Lung microvascular endothelial cell (primary cell): Measurements from ENCODE around the gene ACTR10. TPM values are rescaled to one million over a fixed set of nuclear protein-coding genes. Genes with fewer than 3 reads are reported as not detected.
"Not testable (repeated sequence)": the region's sequence is repeated elsewhere in the genome, so short reads cannot be mapped to it uniquely, and the experiment has no call there.

ENCODE experiments used
- DNase-seq, 2 donors: peaks; one replicate each; pipeline versions ENCODE4 v3.0.0 to v3.0.0-alpha.2; 2010; ENCODE audit warnings: low read depth in 2 of 2
- total RNA-seq: library from RNA; depleted of rRNA; stranded (reverse); fragments of >200 nt; gene quantifications from 2 replicates; pipeline ENCODE4 v1.2.1, GENCODE V29; 2014

ACTR10 gene
- total RNA-seq, 1 donor from 2014 or later = 28.8 TPM

DNA sequence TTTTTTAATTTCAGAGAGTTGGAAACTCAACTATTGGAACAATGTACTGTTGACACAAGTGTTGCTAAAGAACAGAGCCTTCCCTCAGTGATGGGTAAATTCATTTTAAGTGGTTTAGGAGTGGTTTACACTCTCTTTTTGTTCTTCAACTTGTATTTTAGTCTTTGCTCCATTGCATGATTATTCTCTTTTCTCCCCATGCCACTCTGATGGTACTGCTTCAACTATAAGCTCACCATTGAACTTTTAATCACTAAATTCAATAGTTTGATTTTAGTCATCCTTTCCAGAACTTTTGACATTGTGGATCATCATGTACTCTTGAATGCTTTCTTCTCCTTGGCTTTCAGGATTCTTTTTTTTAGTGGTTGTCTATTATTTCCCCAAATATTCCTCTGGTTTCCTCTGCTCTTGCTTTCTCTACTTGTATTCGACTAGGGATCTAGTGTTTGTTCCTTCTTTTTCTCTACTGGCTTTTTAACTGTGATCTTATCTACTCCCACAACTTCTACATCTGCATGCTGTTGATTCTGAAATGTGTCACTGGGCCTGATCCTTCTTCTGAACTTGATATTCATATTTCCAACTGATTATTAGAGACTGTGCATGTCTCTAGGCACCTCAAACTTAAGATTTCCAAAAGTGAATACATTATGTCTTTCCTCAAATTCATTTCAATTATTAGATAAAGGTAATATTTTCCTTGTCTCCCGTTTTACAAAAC, 15.4 kb downstream of the ACTR10 start:
- DNase-seq = no peak

DNA sequence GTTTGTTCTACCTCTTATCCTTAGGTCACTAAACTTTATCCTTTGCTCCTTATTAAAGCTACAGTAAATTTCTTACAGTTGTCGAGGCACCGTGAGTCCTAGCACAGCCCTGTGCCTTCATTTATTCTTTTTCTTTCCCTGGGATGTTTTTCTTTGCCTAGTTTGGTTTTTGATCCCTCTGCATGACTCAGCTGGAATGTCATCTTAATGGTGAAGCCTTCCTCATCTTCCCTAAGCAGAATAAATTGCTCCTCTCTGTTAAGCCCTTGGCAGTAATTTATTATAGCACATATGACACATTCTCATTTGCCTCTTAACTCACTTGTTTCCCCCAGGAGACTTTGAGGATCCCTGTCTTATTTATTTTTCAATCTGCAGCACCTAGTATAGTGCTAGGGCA, 16.6 kb downstream of the ACTR10 start:
- peak in 1 of 2 donors; percentile 16 for DNase-seq

DNA sequence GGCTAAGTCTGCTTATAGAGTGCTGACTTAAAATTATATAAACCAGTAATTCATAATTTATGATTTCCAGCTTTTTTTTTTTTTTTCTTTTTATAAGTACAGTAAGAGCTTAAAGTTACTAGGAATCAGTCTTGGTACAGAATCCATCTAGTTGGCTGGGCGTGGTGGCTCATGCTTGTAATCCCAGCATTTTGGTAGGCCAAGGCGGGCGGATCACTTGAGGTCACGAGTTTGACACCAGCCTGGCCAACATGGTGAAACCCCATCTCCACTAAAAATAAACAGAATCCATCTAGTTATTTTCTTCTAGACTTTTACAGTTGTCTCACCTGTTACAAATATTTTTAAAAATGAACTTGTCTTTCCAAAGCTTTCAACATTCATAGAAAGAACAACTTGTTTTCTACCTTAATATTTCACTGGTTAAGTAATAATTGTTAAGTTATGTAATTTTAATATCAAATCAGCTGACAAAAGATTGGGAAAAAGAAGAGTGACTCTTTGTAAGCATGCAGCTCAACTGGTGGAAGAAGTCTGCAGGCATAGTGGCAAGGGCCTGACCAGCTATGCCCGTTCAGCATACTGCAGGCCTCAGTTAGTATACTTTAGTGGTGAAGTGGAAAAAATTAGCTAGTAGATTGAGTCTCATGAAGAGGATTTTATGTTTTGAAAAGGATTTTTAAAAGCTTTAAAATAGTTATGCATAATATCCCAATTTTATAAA, 27.3 kb downstream of the ACTR10 start:
- DNase-seq = no peak

DNA sequence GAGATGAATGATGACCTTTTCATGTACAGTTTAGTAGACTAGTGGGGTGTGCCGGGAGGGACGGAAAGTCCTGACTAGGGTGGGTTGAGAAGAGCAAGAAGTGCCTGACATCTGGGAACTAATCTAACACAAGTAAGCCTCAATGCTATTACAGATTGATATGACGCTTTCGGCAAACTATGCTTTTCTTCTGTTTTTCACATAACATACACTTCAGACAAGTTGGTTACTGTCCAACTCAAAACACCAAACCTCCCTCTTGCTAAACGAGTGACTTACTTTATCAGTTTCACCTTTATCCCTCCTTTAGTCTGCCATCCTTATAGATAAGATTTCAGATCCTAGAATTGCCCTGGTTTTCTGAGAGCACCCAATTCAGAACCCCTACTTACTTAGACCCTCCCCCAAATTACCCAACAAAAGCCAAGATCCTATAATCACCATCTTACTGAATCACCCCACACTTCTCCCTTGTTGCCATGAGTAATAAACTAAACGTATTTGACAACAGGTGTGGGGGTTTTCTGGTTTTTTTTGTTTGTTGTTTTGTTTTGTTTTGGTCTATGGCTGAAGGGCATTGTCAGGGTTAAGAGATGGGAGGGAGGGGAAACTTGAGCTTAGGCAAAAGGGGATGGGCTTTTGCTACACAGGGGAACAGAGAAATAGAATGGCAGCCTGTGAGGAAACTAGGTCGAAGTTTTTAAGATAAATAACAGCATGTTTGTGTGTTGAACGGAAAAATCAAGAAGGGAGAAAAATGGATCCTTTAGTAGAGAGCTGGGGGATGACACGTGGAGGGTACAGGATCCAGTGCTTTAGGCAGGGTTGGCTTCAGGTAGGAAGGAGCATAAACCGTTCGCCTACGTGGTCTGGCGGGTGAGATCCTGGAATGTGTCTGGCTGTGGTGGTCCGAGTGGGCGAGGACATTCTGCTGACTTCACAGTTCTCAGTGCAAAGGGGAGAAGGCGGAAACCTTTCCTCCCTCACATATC, 38.6 kb downstream of the ACTR10 start:
- peak in 1 of 2 donors; percentile 18 for DNase-seq

DNA sequence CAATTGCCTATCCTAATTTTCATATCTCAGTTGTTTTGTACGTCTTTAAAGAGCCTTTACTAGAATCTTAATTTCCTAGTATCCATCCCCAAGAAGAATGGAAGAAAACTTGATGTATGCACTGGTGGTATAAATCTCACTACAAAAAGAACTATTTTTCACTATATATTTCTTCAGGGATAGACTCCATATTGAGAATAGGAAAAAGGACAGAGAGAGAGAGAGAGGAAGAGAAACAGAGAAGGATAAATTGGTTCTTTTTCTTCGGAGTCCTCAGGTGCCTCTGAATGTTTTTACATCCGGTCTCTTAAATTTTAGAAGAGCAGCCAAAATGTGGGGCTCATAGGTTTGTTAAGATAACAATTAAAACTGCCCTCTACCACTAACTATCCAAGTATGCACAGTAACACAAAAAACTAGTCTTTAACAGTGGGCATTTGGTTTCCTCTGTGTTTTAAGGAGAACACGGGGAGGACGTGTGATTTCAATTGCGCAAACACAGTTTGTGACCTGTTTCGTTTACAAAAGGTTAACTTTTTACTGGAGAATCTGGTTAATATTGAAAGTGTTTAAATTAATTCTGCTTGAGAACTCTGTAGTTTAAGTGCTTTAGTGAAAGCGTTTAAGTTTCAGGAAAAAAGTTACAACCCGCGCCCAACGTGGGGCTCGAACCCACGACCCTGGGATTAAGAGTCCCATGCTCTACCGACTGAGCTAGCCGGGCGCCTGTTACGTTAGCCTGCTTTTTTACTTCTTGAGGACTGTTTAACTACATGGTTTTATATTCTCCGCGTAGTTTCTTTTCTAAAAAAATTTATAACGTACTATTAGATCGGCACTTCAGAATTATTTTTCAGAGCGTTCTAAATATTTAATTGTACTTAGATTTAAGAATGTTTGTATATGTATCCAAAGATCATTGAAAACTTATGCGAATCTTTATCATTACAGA, 39.6 kb downstream of the ACTR10 start:
- DNase-seq = peak; percentile 73 to 80

DNA sequence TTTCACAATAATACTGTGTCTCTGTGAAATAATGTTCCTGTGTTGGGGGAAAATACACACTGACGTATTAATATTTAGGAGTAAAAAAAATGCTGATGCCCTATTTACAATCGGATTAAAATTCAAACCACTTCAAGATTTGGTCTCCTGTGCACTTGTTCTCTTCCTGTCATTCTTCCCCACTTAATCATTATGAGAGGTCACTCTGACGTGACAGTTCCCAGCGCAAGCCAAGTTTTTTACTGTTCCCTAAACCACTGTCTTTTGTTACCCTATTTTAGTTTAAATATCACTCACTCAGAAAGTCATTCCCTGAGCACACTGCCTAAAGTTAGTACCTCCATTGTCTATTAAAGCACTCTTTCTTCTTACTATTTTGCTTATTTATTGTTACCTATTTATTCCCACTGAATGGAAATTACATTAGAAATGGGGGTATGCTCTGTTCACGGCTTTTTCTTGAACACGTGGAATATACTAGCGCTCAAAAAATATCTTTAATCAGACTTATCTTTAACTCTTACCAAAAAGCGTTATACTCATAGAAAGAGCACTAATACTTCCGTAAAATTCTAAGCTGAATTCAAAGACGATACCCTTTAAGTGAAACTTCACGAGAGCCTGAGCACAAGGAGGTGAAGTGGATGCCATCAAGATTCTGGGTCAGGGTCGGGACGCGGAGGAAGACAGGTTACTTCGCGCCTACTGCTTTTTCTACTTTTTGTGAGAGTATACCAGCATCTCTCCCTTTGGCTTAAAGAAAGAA, 44.0 kb downstream of the ACTR10 start:
- peak; percentile 24 to 30 for DNase-seq

DNA sequence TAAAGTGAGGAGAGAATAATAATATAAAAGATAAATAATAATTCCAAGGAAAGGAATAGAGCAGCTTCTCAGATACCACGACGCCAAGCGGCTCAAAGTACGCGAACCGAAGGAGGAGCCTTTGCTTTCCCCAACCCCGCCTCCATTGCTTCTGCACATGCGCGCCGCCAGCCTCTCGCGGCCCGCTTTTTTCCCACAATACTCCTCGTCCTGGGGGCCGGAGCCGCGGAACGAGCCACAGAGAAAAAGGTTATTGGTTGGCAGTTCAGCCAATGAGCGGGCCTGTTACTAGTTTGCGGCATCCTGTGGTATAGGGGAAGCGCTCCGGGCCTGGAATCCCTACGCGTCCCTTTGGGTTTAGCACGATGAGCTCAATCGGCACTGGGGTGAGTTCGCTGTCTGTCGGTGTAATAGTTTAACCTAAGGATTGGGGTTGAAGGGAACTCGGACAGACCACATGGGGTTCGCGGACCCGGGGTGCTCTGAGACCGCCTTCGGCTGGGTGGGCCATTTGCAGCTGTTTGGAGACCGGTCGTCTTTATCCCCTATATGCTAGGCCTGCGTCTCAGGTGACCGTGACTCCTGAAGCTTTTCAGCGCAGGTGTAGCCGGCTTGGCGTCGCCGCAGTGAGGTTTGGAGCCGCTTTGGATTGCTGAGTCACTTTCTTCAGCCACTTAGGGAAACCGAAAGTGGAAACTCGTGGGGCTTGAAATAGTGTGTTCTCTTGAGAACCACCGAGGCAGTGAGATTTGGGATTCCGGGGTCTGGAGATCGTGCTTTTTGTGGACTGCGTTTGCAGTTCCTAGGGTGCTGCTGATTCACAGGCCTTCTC, 44.8 kb downstream of the ACTR10 start, which contains the start of gene PSMA3:
Gene PSMA3 (plus strand): TSS at position 288 of the 832 bp plus-strand sequence. CDS start 78 bp downstream, at position 366.
- DNase-seq = peak; percentile 98

DNA sequence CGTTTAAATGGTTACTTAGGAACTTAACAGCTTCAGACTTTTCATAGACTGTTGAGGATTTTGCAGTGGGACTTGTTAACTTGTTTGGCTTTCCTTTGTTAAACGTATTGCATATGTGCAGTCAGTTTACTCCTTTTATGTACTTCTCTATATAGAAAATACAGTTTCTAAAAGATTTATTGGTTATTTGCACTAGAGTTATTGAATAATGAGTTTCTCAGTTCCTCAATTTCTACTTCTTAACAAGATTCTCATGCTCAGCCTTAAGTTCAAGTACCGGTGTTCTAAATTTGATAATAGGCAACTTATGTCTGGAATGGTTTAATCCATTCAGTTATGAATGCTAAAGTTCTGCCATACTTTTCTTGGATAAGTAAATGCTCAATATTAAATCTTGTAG, 45.6 kb downstream of the ACTR10 start:
- peak in 1 of 2 donors; percentile 21 for DNase-seq

DNA sequence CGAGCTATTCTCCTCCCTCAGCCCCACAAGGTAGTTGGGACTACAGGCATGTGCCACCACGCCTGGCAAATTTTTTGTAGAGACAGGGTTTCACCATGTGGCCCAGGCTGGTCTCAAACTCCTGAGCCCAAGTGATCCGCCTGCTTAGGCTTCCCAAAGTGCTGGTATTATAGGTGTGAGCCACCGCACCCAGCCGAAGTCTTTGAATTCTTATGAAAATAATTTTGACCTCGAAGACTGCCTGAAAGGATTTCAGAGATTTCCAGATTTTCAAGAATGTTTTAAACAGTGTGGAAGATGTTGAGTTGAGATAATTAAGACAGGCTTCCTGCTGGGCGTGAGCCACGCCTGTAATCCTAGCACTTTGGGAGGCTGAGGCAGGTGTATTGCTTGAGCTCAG, 49.7 kb downstream of the ACTR10 start:
- DNase-seq = no peak

DNA sequence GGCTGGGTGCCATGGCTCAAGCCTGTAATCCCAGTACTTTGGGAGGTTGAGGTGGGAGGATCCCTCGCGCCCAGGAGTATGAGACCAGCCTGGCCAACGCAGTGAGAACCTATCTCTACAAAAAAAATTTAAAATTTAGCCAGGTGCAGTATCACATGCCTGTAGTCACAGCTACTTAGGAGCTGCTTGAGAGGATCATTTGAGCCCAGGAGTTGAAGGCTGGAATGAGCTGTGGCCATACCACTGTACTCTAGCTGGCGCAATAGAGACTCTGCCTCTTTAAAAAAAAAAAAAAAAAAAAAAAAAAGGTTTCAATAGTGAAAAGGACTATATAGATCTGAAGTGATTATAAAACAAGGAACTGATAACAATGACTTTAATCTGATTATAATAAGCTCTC, 58.2 kb downstream of the ACTR10 start:
- no peak for DNase-seq

DNA sequence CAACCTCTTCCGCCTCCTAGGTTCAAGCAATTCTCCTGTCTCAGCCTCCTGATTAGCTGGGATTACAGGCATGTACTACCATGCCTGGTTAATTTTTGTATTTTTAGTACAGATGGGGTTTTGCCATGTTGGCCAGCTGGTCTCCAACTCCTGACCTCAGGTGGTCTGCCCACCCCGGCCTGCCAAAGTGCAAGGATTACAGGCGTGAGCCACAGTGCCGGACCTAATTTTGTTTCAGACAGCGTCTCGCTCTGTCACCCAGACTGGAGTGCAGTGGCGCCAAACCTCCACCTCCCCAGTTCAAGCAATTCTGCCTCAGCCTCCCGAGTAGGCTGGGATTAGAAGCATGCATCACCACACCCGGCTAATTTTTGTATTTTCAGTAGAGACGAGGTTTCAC, 62.1 kb downstream of the ACTR10 start:
- not testable (repeated sequence) for DNase-seq

DNA sequence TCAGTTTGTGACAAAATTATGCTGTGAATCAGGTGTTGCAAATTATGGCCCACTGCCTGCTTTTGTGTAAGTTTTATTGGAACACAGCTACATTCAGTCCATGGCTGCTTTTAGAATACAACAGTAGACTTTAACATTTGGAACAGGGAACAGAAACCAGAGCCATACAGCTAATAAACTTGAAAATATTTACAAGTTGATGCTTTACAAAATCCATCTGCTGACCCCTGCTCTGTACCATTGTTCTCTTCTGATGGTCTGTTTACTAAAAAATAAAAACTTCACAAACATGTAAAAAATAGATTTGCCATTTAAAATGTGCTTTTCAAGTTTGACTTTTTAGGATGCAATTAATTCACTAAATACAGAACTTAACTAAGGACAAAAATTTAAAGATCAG, 65.5 kb downstream of the ACTR10 start:
- DNase-seq = no peak

DNA sequence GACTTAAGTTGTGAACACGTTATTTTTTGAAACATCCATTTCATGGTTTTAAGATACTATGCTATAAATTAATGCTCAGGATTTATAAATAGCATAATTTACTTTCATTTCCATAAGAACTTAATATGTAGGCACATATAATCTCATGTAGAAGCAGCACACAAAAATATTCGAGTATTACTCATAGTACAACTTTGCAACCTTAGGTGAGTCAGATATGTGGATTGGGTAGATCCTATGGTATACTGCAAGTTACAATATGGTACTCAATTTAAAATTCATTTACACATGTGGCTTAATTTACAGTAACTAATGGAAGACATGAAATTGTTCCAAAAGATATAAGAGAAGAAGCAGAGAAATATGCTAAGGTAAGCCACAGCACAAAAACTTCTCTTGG, 70.7 kb downstream of the ACTR10 start:
- no peak for DNase-seq

DNA sequence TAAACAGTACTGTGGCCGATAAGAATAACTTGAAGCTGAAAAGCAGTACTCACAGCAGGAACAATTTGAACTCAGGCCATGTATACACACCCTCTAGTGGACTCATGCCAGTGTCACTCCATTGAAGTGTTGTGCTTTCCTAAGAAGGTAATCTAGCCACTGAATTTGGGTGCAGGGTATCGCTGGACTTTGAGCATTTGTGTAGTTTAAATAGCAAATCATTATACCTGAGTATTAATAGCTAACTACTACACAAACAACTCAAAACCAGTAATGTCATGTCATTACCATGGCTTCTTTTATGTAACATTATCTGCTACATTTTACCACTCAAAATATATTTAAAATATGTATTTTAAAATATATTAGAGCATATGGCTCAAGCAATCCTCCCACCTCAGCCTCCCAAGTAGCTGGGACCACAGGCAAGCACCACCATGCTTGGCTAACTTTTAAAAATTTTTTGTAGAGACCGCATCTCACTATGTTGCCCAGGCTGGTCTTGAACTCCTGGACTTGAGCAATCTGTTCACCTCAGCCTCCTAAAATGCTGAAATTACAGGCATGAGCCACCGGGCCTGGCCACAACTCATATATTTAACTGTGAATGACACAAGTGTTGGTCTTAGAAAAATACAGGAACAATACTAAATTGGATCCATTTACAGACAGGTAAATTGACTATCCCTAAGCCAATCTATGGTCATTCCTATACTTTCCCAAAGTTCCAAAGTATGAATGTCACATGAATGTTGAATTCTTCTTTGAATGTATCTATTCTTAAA, 72.8 kb downstream of the ACTR10 start:
- peak; percentile 38 to 48 for DNase-seq

DNA sequence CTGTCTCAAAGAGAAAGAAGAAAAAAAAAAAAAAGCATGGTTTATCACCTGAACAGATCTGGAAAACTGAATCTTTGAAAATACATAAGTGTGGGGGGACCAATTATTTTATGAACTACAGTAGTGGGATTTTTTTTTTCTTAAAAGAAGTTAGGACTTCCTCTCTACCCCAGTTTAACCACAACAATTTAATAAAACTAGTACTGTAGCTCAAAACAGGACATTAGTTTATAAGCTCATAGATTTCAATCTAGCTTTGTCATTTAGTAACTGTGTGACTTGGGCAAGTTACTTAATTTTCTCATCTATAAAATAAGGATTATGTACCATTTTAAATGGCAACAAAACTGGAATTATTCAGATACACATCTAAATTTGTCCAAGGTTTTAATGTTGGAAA, 74.9 kb downstream of the ACTR10 start:
- no peak for DNase-seq

DNA sequence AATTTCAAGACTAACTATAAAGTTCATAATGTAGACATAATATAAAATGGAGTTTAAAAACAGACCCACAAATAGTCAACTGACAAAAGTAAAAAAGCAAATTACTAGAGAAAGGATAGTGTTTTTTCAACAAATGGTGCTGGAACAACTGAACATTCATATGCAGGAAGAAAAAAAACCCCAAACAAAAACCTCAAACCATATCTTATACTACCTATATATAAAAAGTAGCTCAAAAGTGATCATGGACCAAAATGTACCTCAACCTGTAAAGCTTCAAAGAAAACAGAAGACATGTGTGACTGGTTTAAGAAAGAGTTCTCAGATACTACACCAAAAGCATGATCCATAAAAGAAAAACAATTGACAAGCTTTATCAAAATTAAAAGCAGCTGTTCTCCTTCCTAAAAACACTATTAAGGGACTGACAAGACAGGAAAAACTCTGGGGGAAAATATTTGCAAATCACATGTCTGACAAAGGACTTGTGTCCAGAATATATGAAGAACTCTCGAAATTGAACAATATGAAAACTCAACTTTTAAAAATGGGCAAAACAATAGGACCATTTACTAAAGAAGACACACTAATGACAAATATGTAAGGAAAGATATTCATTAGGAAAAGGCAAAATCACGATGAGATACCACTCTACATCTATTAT, 75.7 kb downstream of the ACTR10 start:
- no peak for DNase-seq

DNA sequence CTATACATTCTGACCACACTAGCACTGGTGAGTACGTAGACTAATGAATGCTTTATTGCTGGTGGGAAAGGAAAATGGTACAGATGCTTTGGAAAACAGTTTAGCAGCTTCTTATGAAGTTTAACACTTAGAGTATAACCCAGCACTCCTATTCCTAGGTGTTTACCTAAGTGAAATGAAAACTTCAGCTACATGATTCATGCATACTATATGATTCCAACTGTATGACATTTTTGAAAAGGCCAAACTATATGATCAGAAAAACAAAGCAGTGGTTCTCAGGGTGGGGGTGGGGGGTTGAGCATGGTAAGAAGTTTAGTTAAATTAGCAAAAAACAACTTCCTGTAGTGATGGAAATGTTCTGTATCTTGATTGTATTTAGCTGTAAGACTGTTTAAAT, 76.3 kb downstream of the ACTR10 start:
- DNase-seq = no peak

DNA sequence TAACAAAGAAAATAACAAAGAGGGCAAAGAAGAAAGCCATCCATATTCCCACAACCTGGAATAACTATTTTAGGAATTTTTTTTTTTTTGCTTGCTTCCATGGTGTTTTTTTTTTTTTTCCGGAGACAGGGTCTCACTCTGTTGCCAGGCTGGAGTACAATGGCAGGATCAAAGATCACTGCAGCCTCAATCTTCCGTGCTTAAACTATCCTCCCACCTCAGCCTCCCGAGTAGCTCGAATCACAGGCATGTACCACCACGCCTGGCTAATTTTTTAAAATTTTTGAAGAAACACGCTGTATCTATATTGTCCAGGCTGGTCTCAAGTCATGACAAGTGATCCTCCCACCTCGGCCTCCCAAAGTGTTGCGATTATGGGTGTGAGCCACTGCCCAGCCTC, 78.2 kb downstream of the ACTR10 start:
- no peak for DNase-seq
